Measurements from ENCODE around the gene CSF1.

- TF ChIP-seq POLR2A (IDR thresholded peaks at IDR 0.05; ENCODE audit: low read length) (no peak), GATA1 (IDR thresholded peaks at IDR 0.05; ENCODE audit: low read depth, low read length) (no peak)
Observed at GRCh38 chr1:109902204-109902985, 8.3 kb upstream of the CSF1 start.

Measured in erythroblast (primary cell).